Measurements from ENCODE around the gene APC.
A peak's percentile ranks its signal among the peaks of the same experiment; 100 is the strongest.

APC gene

GRCh38 chr5:112762113-112762810 is 24.6 kb downstream of the APC start:
- no peak for TF ChIP-seq CTCF (conservative IDR thresholded peaks at IDR 0.05; ENCODE audit: low read depth)
- ChIA-PET CTCF (interaction anchor here (0.6 kb wide), 1 partner anchor 211 kb away, joined by 4 read pairs; no protein-coding TSS in a partner anchor), POLR2A (ENCODE audit: low non-redundant PET) (no interaction called here)
- H3K27ac ChIP-seq: no peak overlapping the region
- DNase-seq (ENCODE audit: low spot score): no peak

GRCh38 chr5:112763165-112763564 is 25.5 kb downstream of the APC start:
- no peak for TF ChIP-seq CTCF (conservative IDR thresholded peaks at IDR 0.05; ENCODE audit: low read depth)
- no peak overlapping the region for H3K27ac ChIP-seq
- CTCF ChIA-PET: no interaction called here
- POLR2A ChIA-PET (ENCODE audit: low non-redundant PET): no interaction called here
- no peak for DNase-seq (ENCODE audit: low spot score)

GRCh38 chr5:112772124-112772523 is 34.4 kb downstream of the APC start:
- no peak overlapping the region for H3K27ac ChIP-seq

GRCh38 chr5:112776301-112776856 is 38.7 kb downstream of the APC start:
- DNase-seq (ENCODE audit: low spot score): peak; percentile 20
- no peak overlapping the region for H3K27ac ChIP-seq
- ChIA-PET POLR2A (ENCODE audit: low non-redundant PET) (no interaction called here), CTCF (no interaction called here)
- no peak for TF ChIP-seq CTCF (conservative IDR thresholded peaks at IDR 0.05; ENCODE audit: low read depth)

More at GRCh38 chr5:112772124-112772523, 34.4 kb downstream of the APC start:
- TF ChIP-seq CTCF (conservative IDR thresholded peaks at IDR 0.05; ENCODE audit: low read depth): no peak
- DNase-seq (ENCODE audit: low spot score): peak; percentile 5
- ChIA-PET CTCF (no interaction called here), POLR2A (ENCODE audit: low non-redundant PET) (interaction anchor here (0.7 kb wide), 1 partner anchor 89 kb away, joined by 8 read pairs; no protein-coding TSS in a partner anchor)

GRCh38 chr5:112779531-112779930 is 41.8 kb downstream of the APC start:
- no peak for TF ChIP-seq CTCF (conservative IDR thresholded peaks at IDR 0.05; ENCODE audit: low read depth)

GRCh38 chr5:112784726-112785125 is 47.0 kb downstream of the APC start:
- CTCF ChIA-PET: no interaction called here
- POLR2A ChIA-PET (ENCODE audit: low non-redundant PET): no interaction called here
- no peak overlapping the region for H3K27ac ChIP-seq

More at GRCh38 chr5:112779531-112779930, 41.8 kb downstream of the APC start:
- POLR2A ChIA-PET (ENCODE audit: low non-redundant PET): no interaction called here
- no peak overlapping the region for H3K27ac ChIP-seq
- DNase-seq (ENCODE audit: low spot score): no peak
- CTCF ChIA-PET: interaction anchor here (0.5 to 0.8 kb wide), 3 partner anchors 16 to 614 kb away, joined by 3 to 4 read pairs (median 3); no protein-coding TSS in a partner anchor

More at GRCh38 chr5:112784726-112785125, 47.0 kb downstream of the APC start:
- TF ChIP-seq CTCF (conservative IDR thresholded peaks at IDR 0.05; ENCODE audit: low read depth): no peak
- no peak for DNase-seq (ENCODE audit: low spot score)
